Measurements from ENCODE around the gene SLC1A2. TPM values are rescaled to one million over a fixed set of nuclear protein-coding genes. Genes with fewer than 3 reads are reported as not detected.

Gene SLC1A2
- total RNA-seq, 1 experiment from 2014 or later, result 0.50 TPM

GRCh38 chr11:35288817-35289541, 130.4 kb downstream of the SLC1A2 start:
- H3K9me3 ChIP-seq (ENCODE audit: control insufficient read depth, low read depth, low read length), result no peaks in the 10 kb centered on the region
- no peak overlapping the region for H3K9ac ChIP-seq (ENCODE audit: extremely low read depth, insufficient read length, low read length)
- Mint-ChIP-seq H3K27ac (no peak overlapping the region), H3K4me1 (no peaks in the 10 kb centered on the region), H3K9me3 (no peaks in the 10 kb centered on the region), H3K27me3 (ENCODE audit: low read depth) (peaks cover 4% of the 10 kb centered on the region; the same call in 1 of the 2 replicates), H3K4me3 (no peak overlapping the region), H3K36me3 (ENCODE audit: insufficient read depth in 1 of 3, low read depth in 3 of 3) (no peaks in the 10 kb centered on the region)
- H3T11ph ChIP-seq (ENCODE audit: low read length), result no peak overlapping the region
- no peak overlapping the region for H4K8ac ChIP-seq (replicated peaks; ENCODE audit: insufficient read length, low read depth, low read length)
- no peak overlapping the region for H2AK5ac ChIP-seq (ENCODE audit: insufficient read length, low read length)
- no peak overlapping the region for H4K5ac ChIP-seq (ENCODE audit: insufficient read length, low read depth, low read length)
- no peak overlapping the region for H3K14ac ChIP-seq (ENCODE audit: insufficient read depth, low read length)
- H4K91ac ChIP-seq (ENCODE audit: insufficient read length, low read depth, low read length), result no peak overlapping the region
- H3K27ac ChIP-seq (ENCODE audit: insufficient read length, low read depth, low read length), result no peak overlapping the region
- H4K20me1 ChIP-seq (ENCODE audit: control insufficient read depth, insufficient read depth, insufficient read length), result no peaks in the 10 kb centered on the region
- H3K27me3 ChIP-seq (ENCODE audit: insufficient read depth, low read length), result no peaks in the 10 kb centered on the region
- no peak overlapping the region for H2BK5ac ChIP-seq (ENCODE audit: insufficient read length, low read length)
- WGBS (ENCODE audit: extremely low coverage, insufficient read length, low lambda C conversion rate), result no CpG with 5 or more reads among the region's 5 CpGs
- H3K4ac ChIP-seq (ENCODE audit: low read depth, low read length), result no peak overlapping the region
- H3K79me2 ChIP-seq (ENCODE audit: insufficient read depth, low read length), result no peaks in the 10 kb centered on the region
- H3K4me2 ChIP-seq (ENCODE audit: insufficient read depth, insufficient read length, low read length), result no peak overlapping the region
- no peaks in the 10 kb centered on the region for H3K79me1 ChIP-seq (ENCODE audit: insufficient read depth, low read depth, low read length, poor library complexity, severe bottlenecking)
- no peak overlapping the region for H2BK20ac ChIP-seq (ENCODE audit: low read depth, low read length, poor library complexity, severe bottlenecking)
- no peak overlapping the region for H3K23ac ChIP-seq (ENCODE audit: insufficient read length, low read depth, low read length)
- H2AFZ ChIP-seq (ENCODE audit: low read length), result no peak overlapping the region
- H3K4me1 ChIP-seq (ENCODE audit: insufficient read depth, low read length), result no peaks in the 10 kb centered on the region
- no peak overlapping the region for H2BK15ac ChIP-seq (ENCODE audit: low read depth, low read length)
- no peak for TF ChIP-seq CTCF (conservative IDR thresholded peaks at IDR 0.05)
- H2BK12ac ChIP-seq (ENCODE audit: insufficient read length, low read depth, low read length), result no peak overlapping the region
- no peak overlapping the region for H3K56ac ChIP-seq (ENCODE audit: insufficient read length, low read depth, low read length)
- no peak overlapping the region for H3K18ac ChIP-seq (ENCODE audit: insufficient read length, low read depth, low read length)
- no peak overlapping the region for H2BK120ac ChIP-seq (ENCODE audit: low read depth, low read length, poor library complexity, severe bottlenecking)
- no peaks in the 10 kb centered on the region for H3K23me2 ChIP-seq (ENCODE audit: insufficient read length, low read depth, low read length, poor library complexity, severe bottlenecking)
- no peak for DNase-seq

Measured in H9 (cell line).